ENCODE measurements around the gene CNOT9.

CNOT9 gene

GRCh38 chr2:218578272-218578877, 9.7 kb downstream of the CNOT9 start:
- no peaks in the 10 kb centered on the region for H3K27me3 ChIP-seq (replicated peaks; ENCODE audit: control insufficient read depth, insufficient read depth, low read length)
- peaks cover 3% of the 10 kb centered on the region for H3K36me3 ChIP-seq (ENCODE audit: control insufficient read depth, insufficient read depth, low read length)
- no peak for DNase-seq (ENCODE audit: extremely low read depth, insufficient read length)
- no peak for TF ChIP-seq CTCF (IDR thresholded peaks at IDR 0.05; ENCODE audit: insufficient read depth, low read length, poor library complexity, severe bottlenecking)
- H3K4me3 ChIP-seq (replicated peaks; ENCODE audit: low read depth, low read length): no peak overlapping the region

DNA sequence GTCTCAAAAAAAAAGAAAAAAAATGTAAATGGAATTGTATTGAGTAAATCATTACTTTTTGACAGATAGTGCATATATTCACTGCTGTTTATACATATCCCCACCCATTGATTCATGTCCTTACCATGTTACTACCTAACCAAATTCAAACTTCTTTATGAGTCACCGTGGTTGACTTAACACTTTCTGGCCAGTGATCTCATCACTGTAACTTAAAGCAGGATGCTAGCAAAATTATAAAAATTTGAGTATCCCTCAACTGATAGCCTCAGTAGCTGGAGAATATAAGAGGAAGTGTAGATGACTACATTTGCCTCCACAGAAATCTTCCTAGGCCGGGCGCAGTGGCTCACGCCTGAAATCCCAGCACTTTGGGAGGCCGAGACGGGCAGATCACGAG, 13.4 kb downstream of the CNOT9 start:
- no peak for TF ChIP-seq CTCF (IDR thresholded peaks at IDR 0.05; ENCODE audit: insufficient read depth, low read length, poor library complexity, severe bottlenecking)
- peaks cover 6% of the 10 kb centered on the region for H3K36me3 ChIP-seq (ENCODE audit: control insufficient read depth, insufficient read depth, low read length)
- no peak overlapping the region for H3K4me3 ChIP-seq (replicated peaks; ENCODE audit: low read depth, low read length)
- no peaks in the 10 kb centered on the region for H3K27me3 ChIP-seq (replicated peaks; ENCODE audit: control insufficient read depth, insufficient read depth, low read length)
- no peak for DNase-seq (ENCODE audit: extremely low read depth, insufficient read length)

- no peak for DNase-seq (ENCODE audit: extremely low read depth, insufficient read length)
- no peak for TF ChIP-seq CTCF (IDR thresholded peaks at IDR 0.05; ENCODE audit: insufficient read depth, low read length, poor library complexity, severe bottlenecking)
- H3K36me3 ChIP-seq (ENCODE audit: control insufficient read depth, insufficient read depth, low read length): peaks cover 6% of the 10 kb centered on the region
- H3K4me3 ChIP-seq (replicated peaks; ENCODE audit: low read depth, low read length): no peak overlapping the region
- H3K27me3 ChIP-seq (replicated peaks; ENCODE audit: control insufficient read depth, insufficient read depth, low read length): no peaks in the 10 kb centered on the region
These were observed 15.6 kb downstream of the CNOT9 start for GRCh38 chr2:218583983-218584850.

DNA sequence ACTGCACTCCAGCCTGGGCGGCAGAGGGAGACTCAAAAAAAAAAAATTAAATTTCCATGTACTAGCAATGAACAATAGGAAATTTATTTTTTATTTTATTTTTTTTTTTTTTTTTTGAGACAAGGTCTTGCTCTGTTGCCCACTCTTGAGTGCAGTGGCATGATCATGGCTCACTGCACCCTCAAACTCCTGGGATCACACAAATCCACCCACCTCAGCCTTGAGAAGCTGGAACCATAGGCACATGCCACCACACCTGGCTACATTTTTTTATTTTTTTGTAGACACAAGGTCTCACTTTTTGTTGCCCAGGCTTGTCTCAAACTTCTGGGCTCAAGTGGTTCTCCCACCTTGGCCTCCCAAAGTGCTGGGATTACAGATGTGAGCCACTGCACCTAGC, 16.9 kb downstream of the CNOT9 start:
- Histone ChIP-seq H3K27me3 (replicated peaks; ENCODE audit: control insufficient read depth, insufficient read depth, low read length) (no peaks in the 10 kb centered on the region), H3K36me3 (ENCODE audit: control insufficient read depth, insufficient read depth, low read length) (peaks cover 8% of the 10 kb centered on the region), H3K4me3 (replicated peaks; ENCODE audit: low read depth, low read length) (no peak overlapping the region)
- TF ChIP-seq CTCF (IDR thresholded peaks at IDR 0.05; ENCODE audit: insufficient read depth, low read length, poor library complexity, severe bottlenecking): no peak
- no peak for DNase-seq (ENCODE audit: extremely low read depth, insufficient read length)

DNA sequence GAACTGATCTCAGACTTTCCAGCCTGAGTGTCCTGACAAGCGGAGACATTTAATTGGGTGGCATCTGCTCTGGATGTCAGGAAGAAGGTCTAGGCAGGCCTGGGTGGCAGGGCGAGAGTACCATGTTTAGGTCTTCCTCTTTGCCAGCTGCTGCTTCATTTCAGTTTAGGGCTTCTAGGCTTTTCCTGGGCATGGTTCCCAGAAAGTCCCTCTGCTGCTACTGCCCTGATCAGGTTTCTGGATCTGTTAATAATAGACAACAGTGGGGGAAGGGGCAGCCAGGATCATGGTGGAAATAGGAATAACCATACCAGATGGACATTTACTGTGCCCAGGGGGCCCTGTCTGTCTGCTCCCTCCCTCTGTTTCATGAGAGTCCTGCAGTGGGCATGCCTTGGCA, 36.8 kb downstream of the CNOT9 start:
- no peak for DNase-seq (ENCODE audit: extremely low read depth, insufficient read length)

More for the DNA sequence above, 36.8 kb downstream of the CNOT9 start:
- Histone ChIP-seq H3K36me3 (ENCODE audit: control insufficient read depth, insufficient read depth, low read length) (no peaks in the 10 kb centered on the region), H3K27me3 (replicated peaks; ENCODE audit: control insufficient read depth, insufficient read depth, low read length) (no peaks in the 10 kb centered on the region; the same call in 1 of the 2 replicates), H3K4me3 (replicated peaks; ENCODE audit: low read depth, low read length) (no peak overlapping the region)
- TF ChIP-seq CTCF (IDR thresholded peaks at IDR 0.05; ENCODE audit: insufficient read depth, low read length, poor library complexity, severe bottlenecking): no peak
